GM18526 (cell line): ENCODE data around the gene PNPLA4.

Experiments used
- POLR2A ChIP-seq: IDR thresholded peaks from 3 replicates; pipeline ENCODE4 v1.6.1; 2011; ENCODE audit not compliant: insufficient read length; ENCODE audit errors: extremely low read depth

The PNPLA4 gene

DNA sequence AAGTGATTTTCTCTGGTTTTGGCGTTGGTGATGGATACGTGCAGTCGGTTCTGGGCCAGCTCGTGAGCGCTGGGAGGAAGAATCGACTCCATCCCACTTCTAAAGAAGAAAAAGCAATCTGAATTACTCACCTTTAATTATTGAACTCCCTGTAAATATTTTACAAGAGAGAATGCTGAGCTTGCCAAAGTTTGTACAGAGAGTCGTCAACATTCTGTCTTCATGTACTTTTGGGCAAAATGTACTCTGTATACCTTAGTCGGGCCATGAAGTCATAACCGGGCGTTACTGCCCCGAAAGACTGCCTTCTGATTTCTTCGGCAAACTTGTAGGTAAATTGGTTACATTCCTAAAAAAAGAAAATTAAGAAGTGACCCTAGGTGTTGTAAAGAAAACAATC lies 5.5 kb downstream of the PNPLA4 start:
- no peak for TF ChIP-seq POLR2A

DNA sequence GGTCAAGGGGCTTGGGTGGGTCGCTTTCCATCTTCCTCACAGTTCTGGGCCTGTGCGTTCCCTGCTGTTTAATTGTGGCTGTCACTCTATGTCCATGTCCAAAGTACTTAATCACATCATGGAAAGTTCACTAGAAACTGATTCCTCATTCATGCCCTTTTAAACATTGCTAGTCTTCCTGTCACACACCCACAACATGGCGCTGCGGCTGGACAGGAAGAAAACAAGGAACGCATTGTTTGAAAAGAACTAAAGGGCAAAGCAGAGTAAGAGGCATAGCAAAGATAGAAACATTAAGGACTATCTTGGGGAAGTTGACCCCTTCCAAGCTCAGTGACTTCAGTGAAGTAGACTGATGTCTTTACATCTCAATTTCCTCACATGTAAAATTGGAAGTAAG lies 18.4 kb downstream of the PNPLA4 start:
- no peak for TF ChIP-seq POLR2A

GRCh38 chrX:7904562-7904961 lies 22.7 kb downstream of the PNPLA4 start:
- TF ChIP-seq POLR2A: no peak

DNA sequence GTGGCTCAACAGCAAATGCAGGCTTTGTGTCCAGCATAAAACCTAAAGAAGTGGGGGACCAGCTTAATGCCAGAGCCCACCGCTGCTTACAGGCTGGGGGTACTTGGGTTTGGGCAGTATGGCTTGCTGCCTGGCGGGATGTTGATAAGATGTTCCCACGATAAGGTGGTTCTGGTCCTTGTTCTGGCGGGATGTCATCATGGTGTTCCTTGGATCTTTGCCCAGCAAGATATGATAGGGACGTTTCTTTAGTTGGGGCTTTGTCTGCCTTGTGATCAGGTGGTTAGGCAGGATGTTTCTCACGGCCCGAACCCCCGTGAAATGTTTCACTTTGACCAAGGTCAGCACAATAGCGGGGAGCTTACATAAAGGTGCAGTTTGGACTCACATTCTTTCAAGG lies 35.3 kb downstream of the PNPLA4 start:
- TF ChIP-seq POLR2A: no peak

DNA sequence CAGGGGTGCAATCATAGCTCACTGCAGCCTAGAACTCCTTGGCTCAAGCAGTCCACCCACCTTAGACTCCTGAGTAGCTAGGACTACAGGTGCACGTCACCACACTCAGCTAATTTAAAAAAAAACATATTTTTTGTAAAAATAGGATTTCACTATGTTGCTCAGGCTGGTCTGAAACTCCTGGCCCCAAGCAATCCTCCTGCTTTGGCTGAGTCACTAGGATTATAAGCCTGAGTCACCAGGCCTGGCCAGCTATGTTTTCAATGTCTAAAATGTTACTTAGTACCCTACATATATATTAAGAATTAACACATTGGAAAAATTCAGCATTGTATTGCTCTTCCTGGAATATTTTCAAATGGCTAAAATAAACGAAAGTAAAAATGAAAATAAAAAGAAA lies 37.5 kb downstream of the PNPLA4 start:
- TF ChIP-seq POLR2A: no peak

DNA sequence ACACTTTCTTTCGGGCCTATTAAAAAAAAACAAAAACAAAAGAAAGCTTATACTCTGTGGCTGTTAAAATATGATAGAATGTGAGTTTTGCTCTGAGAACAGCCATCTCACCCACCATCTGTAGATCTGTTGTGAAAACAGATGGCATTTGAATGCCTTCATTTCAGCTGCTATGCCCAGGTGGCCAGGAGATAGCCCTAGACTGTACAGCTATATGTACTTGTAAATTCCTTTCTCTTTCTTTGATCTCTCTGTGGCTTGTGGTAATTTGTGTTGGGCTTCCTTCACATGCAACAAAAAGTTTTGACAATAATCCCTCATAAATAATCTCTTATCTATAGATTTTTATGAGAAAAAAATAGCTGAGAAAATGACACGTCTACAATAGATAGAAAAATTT lies 38.1 kb downstream of the PNPLA4 start:
- no peak for TF ChIP-seq POLR2A

DNA sequence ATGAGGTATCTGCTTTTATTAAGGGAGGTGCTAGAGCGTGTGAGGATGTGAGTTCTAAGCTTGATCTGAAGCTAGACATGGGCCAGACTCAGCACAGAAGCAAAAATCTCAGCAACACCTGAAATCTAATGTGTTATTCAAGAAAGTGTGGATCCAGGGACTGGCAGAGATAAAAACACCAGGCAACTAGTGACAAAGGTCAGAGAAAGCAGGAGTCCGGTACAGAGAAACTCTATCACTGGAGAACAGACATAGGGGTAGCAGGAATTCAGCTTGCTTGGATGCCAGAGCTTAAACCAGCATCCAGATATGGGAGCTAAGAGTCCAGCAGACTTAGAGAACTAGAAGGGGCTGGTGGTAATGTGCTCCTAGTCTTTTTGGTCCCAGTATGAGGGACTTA lies 50.3 kb downstream of the PNPLA4 start:
- TF ChIP-seq POLR2A: no peak

- no peak for TF ChIP-seq POLR2A
Measured at GRCh38 chrX:7872042-7872441, 55.2 kb downstream of the PNPLA4 start.

DNA sequence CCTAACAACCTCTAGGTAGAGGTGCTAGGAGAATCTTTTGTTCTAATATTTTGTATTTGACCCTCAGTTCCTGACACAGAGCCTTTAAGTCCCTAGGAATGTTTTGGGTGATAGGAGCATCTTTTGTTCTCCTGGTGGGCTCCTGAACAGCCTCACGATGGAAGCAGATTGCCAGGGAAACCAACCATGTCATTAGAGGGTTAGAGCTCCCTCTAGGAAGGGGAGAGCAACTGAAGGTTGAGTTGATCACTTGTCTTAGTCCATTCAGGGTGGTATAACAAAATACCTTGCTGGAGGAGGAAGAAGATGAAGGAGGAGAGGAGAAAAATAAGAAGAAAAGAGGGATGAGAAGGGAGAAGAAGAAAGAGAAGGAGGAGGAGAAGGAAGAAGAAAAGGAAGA lies 75.0 kb downstream of the PNPLA4 start:
- no peak for TF ChIP-seq POLR2A
